ENCODE measurements around the gene STMN1. TPM values are rescaled to one million over a fixed set of nuclear protein-coding genes. Genes with fewer than 3 reads are reported as not detected.

Gene STMN1
- polyA plus RNA-seq, 3 donors: 1,042 to 1,257 (median 1,055) TPM

Other genes with a start within 250 kb of the STMN1 start
- 10 to 100 TPM; 81.3 to 87.4 (median 85.3) TPM for gene SELENON, start 106.2 kb downstream of the STMN1 start, polyA plus RNA-seq (ENCODE audit: insufficient read length in 3 of 3)
- gene MTFR1L, start 86.5 kb downstream of the STMN1 start, polyA plus RNA-seq (ENCODE audit: insufficient read length in 3 of 3): 100 to 1,000 TPM in 1 of 3 donors, 10 to 100 TPM in 2; 86.2 to 120 (median 95.4) TPM
- 1 to 10 TPM; 3.0 to 3.5 (median 3.4) TPM for gene AUNIP, start 47.0 kb downstream of the STMN1 start, polyA plus RNA-seq (ENCODE audit: insufficient read length in 3 of 3)
- gene PAQR7, start 30.7 kb downstream of the STMN1 start, polyA plus RNA-seq (ENCODE audit: insufficient read length in 3 of 3): 10 to 100 TPM; 26.6 to 36.8 (median 36.3) TPM
- gene PAFAH2, start 91.6 kb upstream of the STMN1 start, polyA plus RNA-seq (ENCODE audit: insufficient read length in 3 of 3): 10 to 100 TPM; 16.5 to 24.0 (median 19.1) TPM
- 1 to 10 TPM; 1.6 to 2.1 (median 1.7) TPM for gene EXTL1, start 115.4 kb upstream of the STMN1 start, polyA plus RNA-seq (ENCODE audit: insufficient read length in 3 of 3)
- gene SLC30A2, start 139.7 kb upstream of the STMN1 start, polyA plus RNA-seq (ENCODE audit: insufficient read length in 3 of 3): 1 to 10 TPM; 5.4 to 9.1 (median 5.5) TPM
- gene TRIM63, start 161.2 kb upstream of the STMN1 start, polyA plus RNA-seq (ENCODE audit: insufficient read length in 3 of 3): under 1 TPM; 0.73 to 1.00 (median 0.99) TPM
- 10 to 100 TPM; 16.2 to 17.2 (median 17.1) TPM for gene PDIK1L, start 205.4 kb upstream of the STMN1 start, polyA plus RNA-seq (ENCODE audit: insufficient read length in 3 of 3)

Measured in renal pelvis (tissue), 3 donors.